Peyer's patch (tissue), 4 donors: ENCODE data around the gene STING1.
"Not testable (repeated sequence)": the region's sequence is repeated elsewhere in the genome, so short reads cannot be mapped to it uniquely, and the experiment has no call there.

ENCODE experiments used
- POLR2A ChIP-seq, 2 donors: fragments of 450-650 bp; IDR thresholded peaks; one replicate each; pipeline ENCODE4 v1.5.1; 2017; ENCODE audit warnings: antibody characterized with exemption in 2 of 2, mild to moderate bottlenecking in 2 of 2, moderate library complexity in 2 of 2
- TF ChIP-seq, protein P1 (sequence below), 6 experiments: fragments of 450-650 bp in 4 of 6; fragments of 200-600 bp in 2 of 6; sonication (generic) in 1 of 6; IDR thresholded peaks; one replicate each; pipeline ENCODE4 v1.5.1; 2017 to 2019; ENCODE audit warnings: antibody characterized with exemption in 6 of 6, mild to moderate bottlenecking in 3 of 6, moderate library complexity in 1 of 6

DNA sequence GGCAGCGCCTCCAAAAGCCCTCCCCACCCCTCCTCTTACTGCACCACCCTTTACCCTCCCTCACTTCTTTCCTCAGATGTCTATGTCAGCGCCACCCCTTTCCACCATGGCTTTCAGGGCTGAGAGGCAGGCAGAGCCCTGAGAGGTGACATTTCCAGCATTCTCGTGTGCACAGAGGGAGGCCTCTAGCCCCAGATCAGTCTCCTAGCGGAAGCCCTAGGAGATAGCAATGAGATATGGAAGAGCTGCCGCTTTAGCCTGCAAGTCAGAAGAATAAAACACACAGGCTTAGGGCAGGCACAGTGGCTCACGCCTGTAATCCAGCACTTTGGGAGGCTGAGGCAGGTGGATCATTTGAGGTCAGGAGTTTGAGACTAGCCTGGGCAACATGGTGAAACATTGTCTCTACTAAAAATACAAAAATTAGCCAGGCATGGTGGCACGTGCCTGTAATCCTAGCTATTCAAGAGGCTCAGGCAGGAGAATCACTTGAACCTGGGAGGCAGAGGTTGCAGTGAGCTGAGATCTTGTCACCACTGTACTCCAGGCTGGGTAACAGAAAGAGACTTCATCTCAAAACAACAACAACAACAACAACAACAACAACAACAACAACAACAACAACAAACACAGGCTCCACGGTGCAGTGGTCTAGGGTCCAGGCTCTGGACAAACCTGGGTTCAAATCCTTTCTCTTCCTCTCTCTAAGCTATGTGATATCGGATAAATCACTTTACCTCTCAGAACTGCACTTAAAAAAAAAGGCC lies 3.7 kb downstream of the STING1 start:
- TF ChIP-seq, protein P1, sequence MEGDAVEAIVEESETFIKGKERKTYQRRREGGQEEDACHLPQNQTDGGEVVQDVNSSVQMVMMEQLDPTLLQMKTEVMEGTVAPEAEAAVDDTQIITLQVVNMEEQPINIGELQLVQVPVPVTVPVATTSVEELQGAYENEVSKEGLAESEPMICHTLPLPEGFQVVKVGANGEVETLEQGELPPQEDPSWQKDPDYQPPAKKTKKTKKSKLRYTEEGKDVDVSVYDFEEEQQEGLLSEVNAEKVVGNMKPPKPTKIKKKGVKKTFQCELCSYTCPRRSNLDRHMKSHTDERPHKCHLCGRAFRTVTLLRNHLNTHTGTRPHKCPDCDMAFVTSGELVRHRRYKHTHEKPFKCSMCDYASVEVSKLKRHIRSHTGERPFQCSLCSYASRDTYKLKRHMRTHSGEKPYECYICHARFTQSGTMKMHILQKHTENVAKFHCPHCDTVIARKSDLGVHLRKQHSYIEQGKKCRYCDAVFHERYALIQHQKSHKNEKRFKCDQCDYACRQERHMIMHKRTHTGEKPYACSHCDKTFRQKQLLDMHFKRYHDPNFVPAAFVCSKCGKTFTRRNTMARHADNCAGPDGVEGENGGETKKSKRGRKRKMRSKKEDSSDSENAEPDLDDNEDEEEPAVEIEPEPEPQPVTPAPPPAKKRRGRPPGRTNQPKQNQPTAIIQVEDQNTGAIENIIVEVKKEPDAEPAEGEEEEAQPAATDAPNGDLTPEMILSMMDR (IDR thresholded peaks at IDR 0.05), result not testable (repeated sequence)
- TF ChIP-seq POLR2A (IDR thresholded peaks at IDR 0.05), result not testable (repeated sequence)
